Lower leg skin (tissue), 3 donors: ENCODE data around the gene ZCCHC24.

Experiments used
- CTCF ChIP-seq, 3 donors: fragments of 450-650 bp; IDR thresholded peaks; one replicate each; pipeline ENCODE4 v1.5.1; 2016; ENCODE audit warnings: antibody characterized with exemption in 3 of 3, mild to moderate bottlenecking in 3 of 3, moderate library complexity in 2 of 3
- POLR2A ChIP-seq, 2 donors: fragments of 450-650 bp; IDR thresholded peaks; one replicate each; pipeline ENCODE4 v1.6.1; 2016 to 2017; ENCODE audit warnings: antibody characterized with exemption in 2 of 2, mild to moderate bottlenecking in 1 of 2, moderate library complexity in 1 of 2

GRCh38 chr10:79405995-79406515 lies 39.4 kb downstream of the ZCCHC24 start:
- TF ChIP-seq CTCF (IDR thresholded peaks at IDR 0.05), result no peak
- TF ChIP-seq POLR2A (IDR thresholded peaks at IDR 0.05), result no peak
